CD4-positive, alpha-beta T cell (primary cell): ENCODE data around the gene SUMO2. TPM values are rescaled to one million over a fixed set of nuclear protein-coding genes. Genes with fewer than 3 reads are reported as not detected.
"Not testable (repeated sequence)": the region's sequence is repeated elsewhere in the genome, so short reads cannot be mapped to it uniquely, and the experiment has no call there.

ENCODE experiments used
- ATAC-seq: fragments of 200-7000 bp; cut with Tn5 transposase; one replicate; pipeline ENCODE4 v1.10.0; 2022; ENCODE audit warnings: mild to moderate bottlenecking; ENCODE audit not compliant: poor library complexity
- CTCF ChIA-PET: fragments of 350-600 bp; sonication (Branson Sonifier 250); formaldehyde crosslinking; loops from one replicate; lab custom pipeline; 2021; ENCODE audit warnings: antibody characterized with exemption, inconsistent platforms; lab: Charles Lee
- POLR2A ChIA-PET: fragments of 350-600 bp; sonication (Branson Sonifier 250); formaldehyde crosslinking; loops from one replicate; lab custom pipeline; 2021; ENCODE audit warnings: antibody characterized with exemption, inconsistent platforms; lab: Charles Lee
- DNase-seq, 14 experiments: peaks; one replicate each; pipeline ENCODE4 v3.0.0-alpha.2; 2013 to 2020; ENCODE audit warnings: mixed read lengths in 2 of 14
- H3K27ac ChIP-seq, 2 donors: one replicate each; pipeline versions ENCODE4 v1.5.1 to v1.7.0; 2013; ENCODE audit warnings: low read length in 2 of 2, low read depth in 1 of 2, mild to moderate bottlenecking in 1 of 2
- H3K27me3 ChIP-seq, 2 experiments: 1 replicate in 1 of 2; 2 replicates in 1 of 2; pipeline versions ENCODE4 v1.6.1 to v1.7.0; 2013; ENCODE audit warnings: low read length in 2 of 2, control low read depth in 1 of 2, mild to moderate bottlenecking in 1 of 2, moderate library complexity in 1 of 2; ENCODE audit not compliant: insufficient read depth in 2 of 2, control insufficient read depth in 1 of 2
- H3K36me3 ChIP-seq: one replicate; pipeline ENCODE4 v1.6.1; 2013; ENCODE audit warnings: low read length, control low read depth; ENCODE audit not compliant: insufficient read depth
- H3K4me1 ChIP-seq: one replicate; pipeline ENCODE4 v1.6.1; 2013; ENCODE audit warnings: low read length, control low read depth; ENCODE audit not compliant: insufficient read depth
- H3K4me3 ChIP-seq: one replicate; pipeline ENCODE4 v1.5.1; 2013; ENCODE audit warnings: mild to moderate bottlenecking, low read length, moderate library complexity
- H3K9me3 ChIP-seq, 2 experiments: 1 replicate in 1 of 2; 2 replicates in 1 of 2; pipeline versions ENCODE4 v1.6.1 to v1.7.0; 2013; ENCODE audit warnings: low read length in 2 of 2, mild to moderate bottlenecking in 2 of 2, control low read depth in 1 of 2, moderate library complexity in 1 of 2; ENCODE audit not compliant: control insufficient read depth in 1 of 2, insufficient read depth in 1 of 2
- H3K27ac Mint-ChIP-seq: one replicate; pipeline ENCODE4 v1.8.0; 2020; ENCODE audit warnings: mixed read lengths
- H3K27me3 Mint-ChIP-seq: one replicate; pipeline ENCODE4 v1.8.0; 2021; ENCODE audit warnings: mixed read lengths
- H3K36me3 Mint-ChIP-seq: one replicate; pipeline ENCODE4 v1.8.0; 2021; ENCODE audit warnings: low read depth, mixed read lengths
- H3K4me1 Mint-ChIP-seq: one replicate; pipeline ENCODE4 v1.8.0; 2021; ENCODE audit warnings: low read depth, mixed read lengths
- H3K4me3 Mint-ChIP-seq: one replicate; pipeline ENCODE4 v1.8.0; 2020; ENCODE audit warnings: mild to moderate bottlenecking, mixed read lengths
- H3K9me3 Mint-ChIP-seq: one replicate; pipeline ENCODE4 v1.8.0; 2020; ENCODE audit warnings: mixed read lengths
- intact Hi-C, 2 experiments: fragments of 100-400 bp; cut with DNase I in 1 of 2; cut with micrococcal nuclease in 1 of 2; formaldehyde crosslinking; loops; one replicate each; pipeline versions ENCODE4 v1.15.1 to v1.9.0; 2023 to 2025; cut with DNase I, micrococcal nuclease
- total RNA-seq, 174 experiments: library from RNA in 2 of 174; stranded (reverse) in 2 of 174; gene quantifications; one replicate each; pipeline ENCODE4 v1.2.3 and lab custom pipeline; 2021 to 2026
- TF ChIP-seq, protein P1 (sequence below): fragments of 200-600 bp; IDR thresholded peaks from one replicate; pipeline ENCODE4 v1.8.0; 2022; ENCODE audit warnings: antibody characterized with exemption, mild to moderate bottlenecking

The SUMO2 gene
- total RNA-seq, 2 experiments from 2014 or later: 207 to 228 TPM

DNA sequence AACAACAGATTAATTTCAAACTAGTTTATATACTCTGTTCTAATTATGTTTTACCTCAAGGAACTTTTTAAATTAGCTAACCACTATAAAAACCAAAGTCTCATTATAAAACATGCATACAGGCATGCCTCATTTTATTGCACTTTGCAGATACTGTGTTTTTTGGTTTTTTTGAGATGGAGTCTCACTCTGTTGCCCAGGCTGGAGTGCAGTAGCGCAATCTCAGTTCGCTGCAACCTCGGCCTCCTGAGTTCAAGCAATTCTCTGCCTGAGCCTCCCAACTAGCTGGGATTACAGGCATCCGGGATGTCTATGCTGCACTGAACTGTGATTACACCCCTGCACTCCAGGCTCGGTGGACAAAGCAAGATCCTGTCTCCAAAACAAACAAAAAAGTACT lies 19.7 kb downstream of the SUMO2 start:
- H3K27ac ChIP-seq: no peak overlapping the region
- no peak for ATAC-seq
- no peaks in the 10 kb centered on the region for H3K9me3 ChIP-seq
- H3K4me1 ChIP-seq: no peaks in the 10 kb centered on the region
- H3K4me1 Mint-ChIP-seq: no peaks in the 10 kb centered on the region
- H3K27ac Mint-ChIP-seq: no peak overlapping the region
- no peak overlapping the region for H3K4me3 Mint-ChIP-seq
- no peaks in the 10 kb centered on the region for H3K27me3 ChIP-seq
- H3K4me3 ChIP-seq: no peak overlapping the region
- TF ChIP-seq, protein P1, sequence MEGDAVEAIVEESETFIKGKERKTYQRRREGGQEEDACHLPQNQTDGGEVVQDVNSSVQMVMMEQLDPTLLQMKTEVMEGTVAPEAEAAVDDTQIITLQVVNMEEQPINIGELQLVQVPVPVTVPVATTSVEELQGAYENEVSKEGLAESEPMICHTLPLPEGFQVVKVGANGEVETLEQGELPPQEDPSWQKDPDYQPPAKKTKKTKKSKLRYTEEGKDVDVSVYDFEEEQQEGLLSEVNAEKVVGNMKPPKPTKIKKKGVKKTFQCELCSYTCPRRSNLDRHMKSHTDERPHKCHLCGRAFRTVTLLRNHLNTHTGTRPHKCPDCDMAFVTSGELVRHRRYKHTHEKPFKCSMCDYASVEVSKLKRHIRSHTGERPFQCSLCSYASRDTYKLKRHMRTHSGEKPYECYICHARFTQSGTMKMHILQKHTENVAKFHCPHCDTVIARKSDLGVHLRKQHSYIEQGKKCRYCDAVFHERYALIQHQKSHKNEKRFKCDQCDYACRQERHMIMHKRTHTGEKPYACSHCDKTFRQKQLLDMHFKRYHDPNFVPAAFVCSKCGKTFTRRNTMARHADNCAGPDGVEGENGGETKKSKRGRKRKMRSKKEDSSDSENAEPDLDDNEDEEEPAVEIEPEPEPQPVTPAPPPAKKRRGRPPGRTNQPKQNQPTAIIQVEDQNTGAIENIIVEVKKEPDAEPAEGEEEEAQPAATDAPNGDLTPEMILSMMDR: no peak
- POLR2A ChIA-PET: interaction anchor here (0.6 to 0.8 kb wide), 2 partner anchors 8 to 30 kb away, joined by 3 read pairs; partner anchors contain the start of gene JPT1
- no peak for DNase-seq
- peaks cover 30% of the 10 kb centered on the region for H3K36me3 Mint-ChIP-seq
- H3K27me3 Mint-ChIP-seq: no peaks in the 10 kb centered on the region
- H3K9me3 Mint-ChIP-seq: no peaks in the 10 kb centered on the region
- peaks cover 16% of the 10 kb centered on the region for H3K36me3 ChIP-seq
- intact Hi-C loops: no loop called here
- CTCF ChIA-PET: no interaction called here

DNA sequence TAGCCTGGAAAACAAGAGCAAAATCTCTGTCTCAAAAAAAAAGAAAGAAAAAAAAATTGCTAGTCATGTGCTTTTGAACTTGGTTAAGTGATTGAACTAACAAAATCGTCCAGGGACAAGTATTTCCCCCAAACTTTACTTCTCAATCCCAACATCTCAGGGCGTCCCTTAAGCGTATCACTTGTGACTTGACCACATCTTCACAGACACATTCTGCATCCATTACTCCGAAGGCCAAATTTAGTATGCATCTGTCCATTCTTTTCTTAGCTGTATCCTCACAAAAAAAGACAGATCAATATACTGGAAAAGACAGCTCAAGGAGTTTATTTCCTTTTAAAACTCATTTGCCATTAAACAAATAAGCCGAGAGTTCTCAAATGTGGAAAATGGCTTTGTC lies 22.5 kb downstream of the SUMO2 start:
- H3K4me3 ChIP-seq: no peak overlapping the region
- DNase-seq (no peak), ATAC-seq (no peak)
- Mint-ChIP-seq H3K27ac (no peak overlapping the region), H3K4me1 (peaks cover 2% of the 10 kb centered on the region), H3K27me3 (no peaks in the 10 kb centered on the region), H3K36me3 (peaks cover 5% of the 10 kb centered on the region), H3K4me3 (no peak overlapping the region), H3K9me3 (no peaks in the 10 kb centered on the region)
- no peak overlapping the region for H3K27ac ChIP-seq
- H3K4me1 ChIP-seq: peaks cover 2% of the 10 kb centered on the region
- no peaks in the 10 kb centered on the region for H3K9me3 ChIP-seq
- H3K27me3 ChIP-seq: no peaks in the 10 kb centered on the region
- intact Hi-C loops: no loop called here
- ChIA-PET CTCF (interaction anchor here (0.9 kb wide), 1 partner anchor 12 kb away, joined by 3 read pairs; no protein-coding TSS in a partner anchor), POLR2A (no interaction called here)
- H3K36me3 ChIP-seq: peaks cover 3% of the 10 kb centered on the region
- TF ChIP-seq, protein P1: no peak

DNA sequence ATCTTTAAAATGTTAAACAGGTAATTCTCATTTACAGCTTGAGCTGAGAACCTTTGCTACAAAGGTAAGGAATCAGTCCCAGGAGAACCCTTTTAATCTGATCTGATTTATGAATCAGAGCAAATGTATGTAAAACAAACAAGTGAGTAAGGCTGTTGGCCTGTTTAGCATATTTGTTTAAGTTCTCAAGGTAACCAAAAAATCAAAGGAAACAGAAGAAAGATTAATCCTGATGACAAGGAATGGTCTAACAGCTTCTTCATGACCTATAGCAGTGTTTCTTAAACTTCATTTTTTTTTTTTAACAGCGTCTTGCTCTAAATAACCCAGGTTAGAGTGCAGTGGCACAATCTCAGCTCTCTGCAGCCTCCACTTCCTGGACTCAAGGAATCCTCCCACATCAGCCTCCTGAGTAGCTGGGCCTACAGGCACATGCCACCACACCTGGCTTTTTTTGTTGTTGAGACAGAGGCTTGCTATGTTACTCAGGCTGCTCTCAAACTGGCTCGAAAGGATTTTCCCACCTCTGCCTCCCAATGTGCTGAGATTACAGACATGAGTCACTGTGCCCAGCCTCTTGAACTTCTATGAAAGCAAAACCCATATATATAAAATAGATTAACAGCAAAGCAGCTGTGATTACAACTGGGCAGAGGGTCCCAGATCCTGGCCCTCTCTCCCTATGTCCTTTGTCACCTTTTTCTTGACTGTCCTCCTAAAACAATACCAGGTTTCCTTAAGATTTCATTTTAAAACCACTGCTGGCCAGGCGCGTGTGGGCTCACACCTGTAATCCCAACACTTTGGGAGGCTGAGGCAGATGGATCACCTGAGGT lies 23.3 kb downstream of the SUMO2 start:
- POLR2A ChIA-PET: interaction anchor here (0.9 to 1.0 kb wide), 2 partner anchors 18 to 45 kb away, joined by 3 read pairs; no protein-coding TSS in a partner anchor
- Mint-ChIP-seq H3K36me3 (peaks cover 3% of the 10 kb centered on the region), H3K27ac (no peak overlapping the region), H3K4me1 (peaks cover 9% of the 10 kb centered on the region), H3K4me3 (no peak overlapping the region), H3K9me3 (no peaks in the 10 kb centered on the region), H3K27me3 (no peaks in the 10 kb centered on the region)
- Histone ChIP-seq H3K4me3 (no peak overlapping the region), H3K9me3 (no peaks in the 10 kb centered on the region), H3K4me1 (peaks cover 8% of the 10 kb centered on the region), H3K27ac (no peak overlapping the region), H3K27me3 (no peaks in the 10 kb centered on the region), H3K36me3 (no peaks in the 10 kb centered on the region)
- TF ChIP-seq, protein P1: no peak
- DNase-seq (no peak), ATAC-seq (no peak)
- CTCF ChIA-PET: interaction anchor here (0.6 to 1.2 kb wide), 5 partner anchors 10 to 165 kb away, joined by 3 to 5 read pairs (median 4); partner anchors contain the start of gene NT5C
- intact Hi-C loops: no loop called here

DNA sequence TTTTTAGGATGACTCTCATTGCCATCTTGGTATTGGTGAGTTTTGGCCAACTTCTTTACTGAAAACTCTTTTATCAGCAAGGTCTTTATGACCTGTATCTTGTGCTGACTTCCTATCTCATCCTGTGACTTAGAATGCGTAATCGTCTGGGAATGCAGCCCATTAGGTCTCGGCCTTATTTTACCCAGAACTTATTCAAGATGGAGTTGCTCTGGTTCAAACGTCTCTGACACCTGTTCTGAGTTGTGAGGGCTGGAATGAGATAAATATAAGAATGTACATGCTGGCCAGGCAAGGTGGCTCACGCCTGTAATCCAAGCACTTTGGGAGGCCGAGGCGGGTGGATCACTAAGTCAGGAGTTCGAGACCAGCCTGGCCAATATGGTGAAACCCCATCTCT lies 24.3 kb downstream of the SUMO2 start:
- H3K9me3 Mint-ChIP-seq, H3K4me3 Mint-ChIP-seq, H3K27ac ChIP-seq, H3K4me3 ChIP-seq, intact Hi-C loops, H3K9me3 ChIP-seq, H3K36me3 ChIP-seq, H3K36me3 Mint-ChIP-seq, H3K27me3 ChIP-seq, ATAC-seq, H3K27ac Mint-ChIP-seq, DNase-seq, H3K27me3 Mint-ChIP-seq: not testable (repeated sequence)
- peaks cover 11% of the 10 kb centered on the region for H3K4me1 Mint-ChIP-seq
- ChIA-PET CTCF (interaction anchor here (0.6 to 1.2 kb wide), 5 partner anchors 9 to 166 kb away, joined by 3 to 5 read pairs (median 4); partner anchors contain the start of gene NT5C), POLR2A (interaction anchor here (0.9 to 1.0 kb wide), 2 partner anchors 17 to 45 kb away, joined by 3 read pairs; no protein-coding TSS in a partner anchor)
- H3K4me1 ChIP-seq: peaks cover 12% of the 10 kb centered on the region
